WTC11 (cell line): ENCODE measurements around the gene ADAMTS19.

Experiments
- ATF2 ChIP-seq: sonication (generic); formaldehyde crosslinking; IDR thresholded peaks from 2 replicates; pipeline ENCODE4 v1.8.1; 2022; ENCODE audit warnings: low read depth, missing genetic modification reagents, borderline replicate concordance
- CBFB ChIP-seq: sonication (generic); formaldehyde crosslinking; IDR thresholded peaks from 2 replicates; pipeline ENCODE4 v1.8.1; 2022; ENCODE audit warnings: mild to moderate bottlenecking, low read depth, missing genetic modification reagents
- CTCF ChIP-seq: fragments of 200-600 bp; IDR thresholded peaks from 2 replicates; pipeline ENCODE4 v1.8.0; 2022; ENCODE audit warnings: antibody characterized with exemption
- E2F4 ChIP-seq: sonication (generic); formaldehyde crosslinking; IDR thresholded peaks from 2 replicates; pipeline ENCODE4 v1.8.1; 2022; ENCODE audit warnings: low read depth, mild to moderate bottlenecking, moderate library complexity, missing genetic modification reagents, borderline replicate concordance
- FOXK1 ChIP-seq: sonication (generic); formaldehyde crosslinking; IDR thresholded peaks from 2 replicates; pipeline ENCODE4 v1.8.0; 2022; ENCODE audit warnings: mild to moderate bottlenecking, moderate library complexity, missing genetic modification reagents
- FOXP1 ChIP-seq: sonication (generic); formaldehyde crosslinking; IDR thresholded peaks from 2 replicates; pipeline ENCODE4 v1.8.0; 2022; ENCODE audit warnings: missing genetic modification reagents, mild to moderate bottlenecking, moderate library complexity, borderline replicate concordance
- HMGXB4 ChIP-seq: sonication (generic); formaldehyde crosslinking; IDR thresholded peaks from 2 replicates; pipeline ENCODE4 v1.8.1; 2023; ENCODE audit warnings: mild to moderate bottlenecking, moderate library complexity, missing genetic modification reagents
- IRF1 ChIP-seq: sonication (generic); formaldehyde crosslinking; IDR thresholded peaks from 2 replicates; pipeline ENCODE4 v1.8.0; 2023; ENCODE audit warnings: missing genetic modification reagents
- KAT7 ChIP-seq: sonication (generic); formaldehyde crosslinking; IDR thresholded peaks from 2 replicates; pipeline ENCODE4 v1.8.1; 2023; ENCODE audit warnings: missing genetic modification reagents, mild to moderate bottlenecking, borderline replicate concordance
- MAX ChIP-seq: sonication (generic); formaldehyde crosslinking; IDR thresholded peaks from 2 replicates; pipeline ENCODE4 v1.8.0; 2022; ENCODE audit warnings: mild to moderate bottlenecking, missing genetic modification reagents
- SMAD3 ChIP-seq: sonication (generic); formaldehyde crosslinking; IDR thresholded peaks from 2 replicates; pipeline ENCODE4 v1.8.0; 2022; ENCODE audit warnings: missing genetic modification reagents, mild to moderate bottlenecking, borderline replicate concordance
- USF1 ChIP-seq: sonication (generic); formaldehyde crosslinking; IDR thresholded peaks from 2 replicates; pipeline ENCODE4 v1.8.0; 2022; ENCODE audit warnings: mild to moderate bottlenecking, missing genetic modification reagents
- ZNF281 ChIP-seq: sonication (generic); formaldehyde crosslinking; IDR thresholded peaks from 2 replicates; pipeline ENCODE4 v1.8.0; 2023; ENCODE audit warnings: mild to moderate bottlenecking, missing genetic modification reagents
- ZNF512 ChIP-seq: sonication (generic); formaldehyde crosslinking; IDR thresholded peaks from 2 replicates; pipeline ENCODE4 v1.8.1; 2022; ENCODE audit warnings: missing genetic modification reagents, borderline replicate concordance

- TF ChIP-seq KAT7 (no peak), ZNF512 (no peak), HMGXB4 (no peak), CTCF (no peak), ZNF281 (CRISPR knock-in tag) (no peak), ATF2 (CRISPR knock-in tag) (no peak), MAX (CRISPR knock-in tag) (no peak), SMAD3 (no peak), FOXP1 (CRISPR knock-in tag) (no peak), USF1 (no peak), CBFB (no peak), E2F4 (no peak), FOXK1 (no peak), IRF1 (CRISPR knock-in tag) (no peak)
Observed at GRCh38 chr5:129616517-129616916, 156.4 kb downstream of the ADAMTS19 start.
